ENCODE results near the gene GRIP2. TPM values are rescaled to one million over a fixed set of nuclear protein-coding genes. Genes with fewer than 3 reads are reported as not detected.

GRIP2 gene
- total RNA-seq, 3 donors from 2014 or later (not counting 1 experiment from before 2014, with no cell fraction given), result not detected

GRCh38 chr3:14549256-14549919, 9.2 kb upstream of the GRIP2 start:
- 43% methylated on average over 8 of the region's 8 CpGs for WGBS (ENCODE audit: insufficient coverage)
- Mint-ChIP-seq H3K27me3 (ENCODE audit: low read depth in 2 of 2) (peaks cover 34 to 68% of the 10 kb centered on the region in 2 donors), H3K27ac (no peak overlapping the region)

GRCh38 chr3:14548321-14548729, 8.2 kb upstream of the GRIP2 start:
- H3K4me1 ChIP-seq (ENCODE audit: control insufficient read depth, insufficient read depth, low read length), result no peaks in the 10 kb centered on the region
- H3K4me3 ChIP-seq (ENCODE audit: low read length), result no peak overlapping the region
- Mint-ChIP-seq H3K9me3 (no peaks in the 10 kb centered on the region), H3K4me1 (no peaks in the 10 kb centered on the region), H3K4me3 (no peak overlapping the region), H3K36me3 (no peaks in the 10 kb centered on the region), H3K27me3 (ENCODE audit: low read depth in 2 of 2) (peaks cover 32 to 60% of the 10 kb centered on the region in 2 donors), H3K27ac (no peak overlapping the region)
- intact Hi-C loops (cut with micrococcal nuclease), result loop anchor here (1.0 kb wide), 1 partner anchor 287 kb away; no protein-coding TSS in a partner anchor
- DNase-seq (peak in 1 of 2 donors; percentile 59), ATAC-seq (peak in 1 of 3 donors; percentile 62)
- H3K36me3 ChIP-seq (ENCODE audit: control insufficient read depth, insufficient read depth, low read length), result no peaks in the 10 kb centered on the region
- no peak overlapping the region for H3K27ac ChIP-seq (ENCODE audit: low read length)
- no peaks in the 10 kb centered on the region for H3K9me3 ChIP-seq (ENCODE audit: control insufficient read depth, insufficient read depth, low read length)
- peaks cover 3% of the 10 kb centered on the region for H3K27me3 ChIP-seq (ENCODE audit: control insufficient read depth, insufficient read depth, low read length)
- 10% methylated on average over 12 of the region's 12 CpGs for WGBS (ENCODE audit: insufficient coverage)
- no peak for TF ChIP-seq CTCF (IDR thresholded peaks at IDR 0.05)

More at GRCh38 chr3:14549256-14549919, 9.2 kb upstream of the GRIP2 start:
- H3K36me3 ChIP-seq (ENCODE audit: control insufficient read depth, insufficient read depth, low read length), result no peaks in the 10 kb centered on the region
- H3K9me3 ChIP-seq (ENCODE audit: control insufficient read depth, insufficient read depth, low read length), result no peaks in the 10 kb centered on the region
- Mint-ChIP-seq H3K36me3 (no peaks in the 10 kb centered on the region), H3K9me3 (no peaks in the 10 kb centered on the region), H3K4me1 (no peaks in the 10 kb centered on the region), H3K4me3 (no peak overlapping the region)
- H3K4me1 ChIP-seq (ENCODE audit: control insufficient read depth, insufficient read depth, low read length), result no peaks in the 10 kb centered on the region
- peak in 1 of 3 donors; percentile 50 for ATAC-seq
- TF ChIP-seq CTCF (IDR thresholded peaks at IDR 0.05), result no peak
- H3K27ac ChIP-seq (ENCODE audit: low read length), result no peak overlapping the region
- peaks cover 6% of the 10 kb centered on the region for H3K27me3 ChIP-seq (ENCODE audit: control insufficient read depth, insufficient read depth, low read length)
- intact Hi-C loops (cut with micrococcal nuclease), result no loop called here
- H3K4me3 ChIP-seq (ENCODE audit: low read length), result no peak overlapping the region
- DNase-seq, result peak in 1 of 2 donors; percentile 19

- ATAC-seq, result no peak
- H3K9me3 ChIP-seq (ENCODE audit: control insufficient read depth, insufficient read depth, low read length), result no peaks in the 10 kb centered on the region
- H3K27me3 Mint-ChIP-seq (ENCODE audit: low read depth in 2 of 2), result peaks cover 30 to 56% of the 10 kb centered on the region in 2 donors
- H3K4me1 ChIP-seq (ENCODE audit: control insufficient read depth, insufficient read depth, low read length), result no peaks in the 10 kb centered on the region
- no peaks in the 10 kb centered on the region for H3K36me3 ChIP-seq (ENCODE audit: control insufficient read depth, insufficient read depth, low read length)
- H3K4me3 ChIP-seq (ENCODE audit: low read length), result no peak overlapping the region
- no peaks in the 10 kb centered on the region for H3K36me3 Mint-ChIP-seq
- no peaks in the 10 kb centered on the region for H3K4me1 Mint-ChIP-seq
- WGBS (ENCODE audit: insufficient coverage), result 92% methylated on average over 2 of the region's 2 CpGs
- no peak for TF ChIP-seq CTCF (IDR thresholded peaks at IDR 0.05)
- no peak for DNase-seq
- intact Hi-C loops (cut with micrococcal nuclease), result loop anchor here (1.0 kb wide), 1 partner anchor 286 kb away; no protein-coding TSS in a partner anchor
- H3K27ac Mint-ChIP-seq, result no peak overlapping the region
- peaks cover 3% of the 10 kb centered on the region for H3K27me3 ChIP-seq (ENCODE audit: control insufficient read depth, insufficient read depth, low read length)
- no peaks in the 10 kb centered on the region for H3K9me3 Mint-ChIP-seq
- no peak overlapping the region for H3K4me3 Mint-ChIP-seq
- H3K27ac ChIP-seq (ENCODE audit: low read length), result no peak overlapping the region
Measured at GRCh38 chr3:14547693-14548092, 7.6 kb upstream of the GRIP2 start.

Measured in natural killer cell (primary cell).